Raji (cell line): ENCODE data around the gene INPP5K.

Experiments
- POLR2A ChIP-seq: IDR thresholded peaks from 2 replicates; pipeline ENCODE4 v1.6.1; 2011; ENCODE audit warnings: low read depth, low read length, control low read depth; ENCODE audit not compliant: insufficient read depth

Gene INPP5K

GRCh38 chr17:1495265-1495989 lies 21.0 kb downstream of the INPP5K start:
- no peak for TF ChIP-seq POLR2A

GRCh38 chr17:1494736-1495253 lies 21.6 kb downstream of the INPP5K start:
- no peak for TF ChIP-seq POLR2A

- TF ChIP-seq POLR2A = no peak
Measured at GRCh38 chr17:1494203-1494602, 22.2 kb downstream of the INPP5K start.

- no peak for TF ChIP-seq POLR2A
Measured at GRCh38 chr17:1493291-1493980, 23.0 kb downstream of the INPP5K start.

GRCh38 chr17:1492249-1493206 lies 23.9 kb downstream of the INPP5K start, which contains the start of gene MYO1C:
TSS of gene MYO1C (minus strand) at chr17:1492686. CDS start at chr17:1492487, 199 bp downstream.
- TF ChIP-seq POLR2A = no peak

- no peak for TF ChIP-seq POLR2A
Measured at GRCh38 chr17:1491443-1492248, 24.8 kb downstream of the INPP5K start.

- TF ChIP-seq POLR2A = peak; percentile 73
Measured at GRCh38 chr17:1490643-1491442, 25.6 kb downstream of the INPP5K start.

- no peak for TF ChIP-seq POLR2A
Measured at GRCh38 chr17:1488826-1489270, 27.6 kb downstream of the INPP5K start.

GRCh38 chr17:1487939-1488825 lies 28.2 kb downstream of the INPP5K start:
- TF ChIP-seq POLR2A = 0 out of 2 replicates have a peak, but pooled peaks have one; percentile 13

GRCh38 chr17:1486802-1487695 lies 29.4 kb downstream of the INPP5K start:
- peak; percentile 50; the same call in 1 of the 2 replicates for TF ChIP-seq POLR2A
